H1 (cell line): ENCODE measurements around the gene MCRS1. TPM values are rescaled to one million over a fixed set of nuclear protein-coding genes. Genes with fewer than 3 reads are reported as not detected.

Source experiments
- ATF2 ChIP-seq: IDR thresholded peaks from 2 replicates; pipeline ENCODE4 v1.6.1; 2012; ENCODE audit warnings: low read length, inconsistent platforms
- BRCA1 ChIP-seq: IDR thresholded peaks from 2 replicates; pipeline ENCODE4 v1.6.1; 2012; ENCODE audit warnings: low read depth, low read length, improper control_type of control experiment
- CHD7 ChIP-seq: fragments of 300-600 bp; sonication (generic); IDR thresholded peaks from 2 replicates; pipeline ENCODE4 v1.7.1; 2012; ENCODE audit warnings: low read length, moderate library complexity, mild to moderate bottlenecking, inconsistent platforms; ENCODE audit not compliant: insufficient replicate concordance
- E2F6 ChIP-seq: IDR thresholded peaks from 2 replicates; pipeline ENCODE4 v1.6.1; 2012; ENCODE audit warnings: inconsistent platforms
- EGR1 ChIP-seq: IDR thresholded peaks from 2 replicates; pipeline ENCODE4 v1.6.1; 2011; ENCODE audit warnings: low read depth, low read length, borderline replicate concordance
- EP300 ChIP-seq, 2 experiments: IDR thresholded peaks; 1 replicate in 1 of 2; 2 replicates in 1 of 2; pipeline ENCODE4 v1.6.1; 2011 to 2012; ENCODE audit warnings: low read depth in 2 of 2, low read length in 2 of 2, mild to moderate bottlenecking in 2 of 2, borderline replicate concordance in 1 of 2, inconsistent platforms in 1 of 2, moderate library complexity in 1 of 2
- KDM5A ChIP-seq: fragments of 200-600 bp; IDR thresholded peaks from 2 replicates; pipeline ENCODE4 v1.7.1; 2012; ENCODE audit warnings: mild to moderate bottlenecking, low read length, inconsistent platforms, mixed read lengths
- SIX5 ChIP-seq: IDR thresholded peaks from 2 replicates; pipeline ENCODE4 v1.6.1; 2011; ENCODE audit warnings: mild to moderate bottlenecking, low read depth, low read length
- SRF ChIP-seq: IDR thresholded peaks from 2 replicates; pipeline ENCODE4 v1.6.1; 2011; ENCODE audit warnings: mild to moderate bottlenecking, low read depth, low read length, moderate library complexity
- TEAD4 ChIP-seq: IDR thresholded peaks from 2 replicates; pipeline ENCODE4 v1.6.1; 2012; ENCODE audit warnings: low read depth, low read length, inconsistent platforms, mixed read lengths
- polyA plus RNA-seq, 7 experiments: library from polyadenylated mRNA; depleted of rRNA in 3 of 7; stranded (reverse) in 5 of 7; unstranded in 2 of 7; fragments of >200 nt in 5 of 7; fragments of 200-250 nt in 2 of 7; gene quantifications; 1 replicate in 5 of 7; 2 replicates in 1 of 7; 4 replicates in 1 of 7; pipeline versions ENCODE4 v1.2.1 to v1.2.3, GENCODE V29; 2011 to 2013; ENCODE audit warnings: missing spikeins in 2 of 7, mixed read lengths in 2 of 7
- total RNA-seq: library from RNA; stranded (reverse); fragmentation: NEBNext Ultra II Directional; extraction: Animal tissue kit (Norgen Biotek cat#: 25700); gene quantifications from 2 replicates; pipeline ENCODE4 v1.2.1, GENCODE V29; 2021

Gene MCRS1
- total and polyA plus RNA-seq, 2 of the 8 experiments (the other 6 are each of a cell fraction or from before 2014, with no cell fraction given), result 90.3 to 139 TPM

- TF ChIP-seq CHD7 (no peak), EP300 (IDR thresholded peaks at IDR 0.05; ENCODE audit: borderline replicate concordance in 1 of 2, low read depth in 2 of 2, low read length in 2 of 2) (no peak), TEAD4 (no peak), SIX5 (no peak), ATF2 (no peak), KDM5A (no peak), E2F6 (no peak), EGR1 (no peak), BRCA1 (no peak), SRF (no peak)
Measured at GRCh38 chr12:49511410-49511809, 56.5 kb downstream of the MCRS1 start (continued).
